Muscle layer of duodenum (tissue), 2 donors: ENCODE results near the gene PPOX.

ENCODE experiments used
- H3K27ac ChIP-seq: one replicate; pipeline ENCODE4 v1.7.0; 2013; ENCODE audit warnings: mild to moderate bottlenecking, low read length
- H3K27me3 ChIP-seq: one replicate; pipeline ENCODE4 v1.7.0; 2013; ENCODE audit warnings: low read depth, mild to moderate bottlenecking, control low read depth, low read length
- H3K36me3 ChIP-seq, 2 donors: one replicate each; pipeline ENCODE4 v1.7.0; 2013; ENCODE audit warnings: low read length in 2 of 2, control low read depth in 1 of 2, mild to moderate bottlenecking in 1 of 2; ENCODE audit not compliant: insufficient read depth in 2 of 2, control insufficient read depth in 1 of 2
- H3K4me1 ChIP-seq, 2 donors: one replicate each; pipeline ENCODE4 v1.7.0; 2013; ENCODE audit warnings: low read length in 2 of 2, mild to moderate bottlenecking in 2 of 2, control low read depth in 1 of 2, moderate library complexity in 1 of 2; ENCODE audit not compliant: insufficient read depth in 2 of 2, control insufficient read depth in 1 of 2
- H3K4me3 ChIP-seq, 2 donors: one replicate each; pipeline ENCODE4 v1.7.0; 2013; ENCODE audit warnings: low read length in 2 of 2, low read depth in 1 of 2, mild to moderate bottlenecking in 1 of 2
- H3K9me3 ChIP-seq, 2 donors: one replicate each; pipeline ENCODE4 v1.7.0; 2013; ENCODE audit warnings: low read length in 2 of 2, control low read depth in 1 of 2, mild to moderate bottlenecking in 1 of 2; ENCODE audit not compliant: control insufficient read depth in 1 of 2
- donor health status: healthy.

The PPOX gene

GRCh38 chr1:161191971-161192370, 25.7 kb downstream of the PPOX start:
- no peaks in the 10 kb centered on the region for H3K27me3 ChIP-seq
- H3K4me1 ChIP-seq = peaks cover 12 to 18% of the 10 kb centered on the region in 2 donors
- no peak overlapping the region for H3K27ac ChIP-seq
- H3K36me3 ChIP-seq = peaks cover 17 to 18% of the 10 kb centered on the region in 2 donors
- H3K9me3 ChIP-seq = no peaks in the 10 kb centered on the region
- no peak overlapping the region for H3K4me3 ChIP-seq

- no peaks in the 10 kb centered on the region for H3K9me3 ChIP-seq
- H3K27ac ChIP-seq = peak overlapping the region; percentile 23
These were observed 26.5 kb downstream of the PPOX start for GRCh38 chr1:161192476-161193465.

GRCh38 chr1:161193561-161194235, 27.5 kb downstream of the PPOX start:
- H3K27me3 ChIP-seq = no peaks in the 10 kb centered on the region
- peaks cover 12 to 33% of the 10 kb centered on the region in 2 donors for H3K4me1 ChIP-seq
- no peak overlapping the region for H3K27ac ChIP-seq
- H3K36me3 ChIP-seq = peaks cover 17 to 18% of the 10 kb centered on the region in 2 donors
- H3K4me3 ChIP-seq = no peak overlapping the region
- no peaks in the 10 kb centered on the region for H3K9me3 ChIP-seq

More at GRCh38 chr1:161192476-161193465, 26.5 kb downstream of the PPOX start:
- Histone ChIP-seq H3K4me1 (peaks cover 12 to 25% of the 10 kb centered on the region in 2 donors), H3K4me3 (no peak overlapping the region), H3K36me3 (peaks cover 17 to 18% of the 10 kb centered on the region in 2 donors), H3K27me3 (no peaks in the 10 kb centered on the region)

- H3K27ac ChIP-seq = no peak overlapping the region
- H3K4me1 ChIP-seq = peaks cover 12 to 38% of the 10 kb centered on the region in 2 donors
These were observed 28.9 kb downstream of the PPOX start for GRCh38 chr1:161195171-161195570.

GRCh38 chr1:161196111-161196510, 29.9 kb downstream of the PPOX start:
- peaks cover 20 to 48% of the 10 kb centered on the region in 2 donors for H3K4me1 ChIP-seq

More at GRCh38 chr1:161195171-161195570, 28.9 kb downstream of the PPOX start:
- H3K27me3 ChIP-seq = no peaks in the 10 kb centered on the region
- peaks cover 17 to 18% of the 10 kb centered on the region in 2 donors for H3K36me3 ChIP-seq
- no peaks in the 10 kb centered on the region for H3K9me3 ChIP-seq
- peak overlapping the region; percentile 36 to 68 for H3K4me3 ChIP-seq

GRCh38 chr1:161196521-161197451, 30.6 kb downstream of the PPOX start:
- Histone ChIP-seq H3K27ac (peak overlapping the region; percentile 85), H3K4me3 (peak overlapping the region; percentile 60 to 68), H3K4me1 (peaks cover 25 to 50% of the 10 kb centered on the region in 2 donors), H3K27me3 (no peaks in the 10 kb centered on the region), H3K36me3 (peaks cover 8 to 11% of the 10 kb centered on the region in 2 donors), H3K9me3 (no peaks in the 10 kb centered on the region)

More at GRCh38 chr1:161196111-161196510, 29.9 kb downstream of the PPOX start:
- no peak overlapping the region for H3K27ac ChIP-seq
- peak overlapping the region; percentile 60 to 68 for H3K4me3 ChIP-seq
- no peaks in the 10 kb centered on the region for H3K27me3 ChIP-seq
- peaks cover 14 to 17% of the 10 kb centered on the region in 2 donors for H3K36me3 ChIP-seq
- no peaks in the 10 kb centered on the region for H3K9me3 ChIP-seq

GRCh38 chr1:161197560-161198193, 31.5 kb downstream of the PPOX start:
- peak overlapping the region; percentile 60 to 68 for H3K4me3 ChIP-seq
- H3K9me3 ChIP-seq = no peaks in the 10 kb centered on the region
- H3K4me1 ChIP-seq = peaks cover 22 to 47% of the 10 kb centered on the region in 2 donors
- peak overlapping the region; percentile 85 for H3K27ac ChIP-seq
- peaks cover 4 to 8% of the 10 kb centered on the region in 2 donors for H3K36me3 ChIP-seq
- no peaks in the 10 kb centered on the region for H3K27me3 ChIP-seq

GRCh38 chr1:161198194-161198896, 32.1 kb downstream of the PPOX start:
- peak overlapping the region; percentile 60 to 68 for H3K4me3 ChIP-seq

GRCh38 chr1:161198897-161199431, 32.7 kb downstream of the PPOX start, which contains the start of gene ADAMTS4:
Gene ADAMTS4 (minus strand): TSS chr1:161199054. CDS start chr1:161198627, 427 bp downstream.
- no peaks in the 10 kb centered on the region for H3K9me3 ChIP-seq
- peak within 1 kb of the TSS; percentile 95 for H3K27ac ChIP-seq
- peaks cover 18 to 51% of the 10 kb centered on the region in 2 donors for H3K4me1 ChIP-seq
- H3K36me3 ChIP-seq = peaks cover 8% of the 10 kb centered on the region in 2 donors
- H3K4me3 ChIP-seq = peak within 1 kb of the TSS; percentile 60 to 68
- H3K27me3 ChIP-seq = no peaks in the 10 kb centered on the region

More at GRCh38 chr1:161198194-161198896, 32.1 kb downstream of the PPOX start:
- no peaks in the 10 kb centered on the region for H3K27me3 ChIP-seq
- no peaks in the 10 kb centered on the region for H3K9me3 ChIP-seq
- peaks cover 18 to 47% of the 10 kb centered on the region in 2 donors for H3K4me1 ChIP-seq
- peak overlapping the region; percentile 95 for H3K27ac ChIP-seq
- peaks cover 4 to 8% of the 10 kb centered on the region in 2 donors for H3K36me3 ChIP-seq
